HG03280 (cell line): ENCODE measurements around the gene MYBPHL.
"Not testable (repeated sequence)": the region's sequence is repeated elsewhere in the genome, so short reads cannot be mapped to it uniquely, and the experiment has no call there.

Experiments
- ATAC-seq: cut with Tn5 transposase; IDR thresholded peaks from one replicate; pipeline ENCODE4 v1.9.1; 2021; ENCODE audit warnings: mild to moderate bottlenecking, moderate library complexity; ENCODE audit not compliant: unreplicated experiment

The MYBPHL gene

DNA sequence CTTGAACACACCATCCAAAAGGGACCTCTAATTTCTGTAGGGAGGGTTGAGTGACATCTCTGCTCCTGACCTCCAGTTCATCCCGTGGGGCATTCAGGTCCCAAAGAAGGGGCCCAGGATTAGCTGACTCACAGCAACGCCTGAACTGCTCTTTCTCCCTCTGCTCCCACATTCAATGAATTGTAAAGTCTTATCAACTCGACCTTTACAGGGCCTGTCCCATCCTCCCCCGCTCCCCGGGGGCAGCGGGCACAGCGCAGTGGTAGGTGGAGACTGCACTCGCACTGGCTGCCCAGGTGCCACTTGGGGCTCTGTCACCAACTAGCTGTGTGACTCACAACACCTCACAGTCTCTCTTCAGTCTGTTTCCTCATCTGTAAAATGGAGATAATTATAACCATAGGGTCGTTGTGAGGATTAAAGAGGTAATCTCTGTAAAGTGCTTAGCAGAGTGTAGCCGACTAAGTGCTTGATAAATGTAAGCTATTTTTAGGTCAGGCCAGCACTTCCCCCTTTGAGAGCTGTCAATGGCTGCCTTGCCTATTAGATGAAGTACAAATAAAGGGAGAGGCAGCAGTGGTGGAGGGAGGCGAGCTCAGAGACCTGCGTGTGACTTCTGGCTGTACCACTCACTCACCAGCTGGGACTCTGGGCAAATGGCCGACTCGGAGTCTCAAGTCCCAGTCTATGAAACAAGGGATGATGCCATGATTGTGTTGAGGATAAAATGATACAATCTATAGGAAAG is 637 bp upstream of the MYBPHL start:
- no peak for ATAC-seq

- ATAC-seq, result not testable (repeated sequence)
These were observed 820 bp downstream of the MYBPHL start for GRCh38 chr1:109305991-109306390.

DNA sequence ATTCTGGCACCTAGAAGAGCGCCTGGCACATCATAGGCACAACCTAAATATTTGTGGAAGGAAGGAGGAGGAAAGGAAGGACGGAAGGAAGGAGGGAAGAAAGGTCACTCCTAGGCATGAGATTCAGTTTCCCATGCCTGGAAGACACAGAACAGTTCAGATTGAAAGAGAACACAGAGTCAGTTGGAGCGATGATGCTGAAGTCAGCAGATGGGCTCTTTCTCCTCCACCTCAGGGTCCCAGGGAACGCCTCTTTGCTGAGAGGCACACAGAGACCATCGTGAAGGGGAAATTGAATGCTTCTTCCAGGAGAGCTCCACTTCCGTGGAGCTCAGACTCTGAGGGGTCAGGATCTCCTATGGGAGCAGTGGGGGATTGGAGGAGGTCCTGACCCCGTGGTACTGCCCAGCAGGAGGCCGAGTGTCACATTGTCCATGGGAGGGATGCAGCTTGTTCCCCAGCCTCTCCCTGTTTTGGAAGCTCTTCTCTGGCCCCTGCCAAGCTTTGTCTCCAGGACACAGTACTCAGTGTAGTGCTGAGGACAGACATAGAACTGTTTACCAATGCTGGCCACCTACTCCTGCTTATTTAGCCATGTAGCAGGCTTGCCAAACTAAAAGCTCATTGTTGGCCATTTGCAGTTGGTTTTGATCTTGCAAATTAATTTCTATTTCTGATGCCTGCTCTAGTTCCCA is 2.4 kb downstream of the MYBPHL start:
- ATAC-seq, result no peak

GRCh38 chr1:109301874-109302273 is 4.9 kb downstream of the MYBPHL start:
- no peak for ATAC-seq

DNA sequence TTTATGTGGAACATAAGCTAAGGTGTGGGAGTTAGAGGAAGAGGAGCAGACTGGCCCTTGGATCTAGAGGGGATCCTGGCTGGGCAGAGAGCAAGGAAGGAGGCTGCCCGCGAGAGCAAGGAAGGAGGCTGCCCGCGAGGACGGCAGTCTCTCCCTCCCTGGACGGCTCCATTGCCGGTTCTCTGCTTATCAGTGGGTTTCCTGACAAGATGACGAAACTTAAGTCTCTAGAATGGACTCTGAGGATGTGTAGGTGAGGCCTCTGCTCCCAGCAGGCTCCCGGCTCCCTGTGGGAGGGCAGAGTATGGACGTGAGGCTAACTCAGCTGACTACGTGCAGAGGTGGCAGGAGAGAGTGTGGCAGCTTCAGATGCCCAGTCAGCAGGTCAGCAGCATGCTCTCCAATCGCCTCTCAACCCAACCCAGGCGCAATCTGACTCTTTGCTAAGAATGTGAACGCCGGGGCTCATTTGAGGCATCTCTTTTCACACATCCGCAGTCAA is 6.1 kb downstream of the MYBPHL start:
- ATAC-seq, result no peak

GRCh38 chr1:109299558-109300343 is 7.1 kb downstream of the MYBPHL start:
- ATAC-seq, result no peak

DNA sequence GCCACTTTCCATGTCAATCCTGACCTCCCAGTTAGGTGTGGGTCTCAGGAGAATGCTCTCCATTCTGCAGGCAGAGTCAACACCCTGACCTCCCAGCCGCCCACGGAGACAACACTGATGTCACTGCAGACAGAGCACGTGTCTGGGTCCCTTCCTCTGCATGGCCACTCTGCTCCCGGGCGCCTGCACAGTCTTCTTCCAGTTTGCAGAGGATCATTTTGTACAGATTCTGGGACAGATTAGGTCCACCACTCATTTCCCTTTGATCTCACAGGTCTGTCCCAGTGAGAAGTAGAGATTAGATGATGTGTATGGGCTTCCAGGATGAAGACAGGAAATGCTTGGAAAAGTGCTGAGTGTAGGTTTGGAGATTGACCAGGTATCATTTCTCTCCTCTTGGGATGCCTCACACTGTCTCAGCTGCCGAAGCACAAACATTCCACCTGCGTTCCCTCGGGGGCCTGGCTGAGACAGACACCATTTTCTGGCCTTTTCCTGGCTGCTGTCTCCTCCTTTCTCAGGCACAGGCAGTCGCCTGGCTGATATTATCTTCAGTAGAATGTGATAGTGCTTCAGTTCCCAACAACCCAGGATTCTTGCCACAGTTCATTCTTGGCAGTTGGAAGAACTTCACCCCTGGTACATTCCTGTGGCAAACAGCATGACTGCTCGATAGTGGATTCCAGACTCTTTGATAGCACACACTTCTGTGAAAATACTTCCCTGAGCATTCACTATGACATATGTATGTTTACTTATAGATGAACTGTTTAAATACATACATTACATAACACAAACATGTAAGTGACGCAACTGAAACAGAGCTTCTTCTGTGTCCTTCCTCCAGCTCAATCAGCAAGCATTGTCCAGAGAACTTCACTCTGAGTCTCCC is 7.9 kb downstream of the MYBPHL start:
- ATAC-seq, result no peak

GRCh38 chr1:109296782-109297181 is 10.0 kb downstream of the MYBPHL start:
- no peak for ATAC-seq

DNA sequence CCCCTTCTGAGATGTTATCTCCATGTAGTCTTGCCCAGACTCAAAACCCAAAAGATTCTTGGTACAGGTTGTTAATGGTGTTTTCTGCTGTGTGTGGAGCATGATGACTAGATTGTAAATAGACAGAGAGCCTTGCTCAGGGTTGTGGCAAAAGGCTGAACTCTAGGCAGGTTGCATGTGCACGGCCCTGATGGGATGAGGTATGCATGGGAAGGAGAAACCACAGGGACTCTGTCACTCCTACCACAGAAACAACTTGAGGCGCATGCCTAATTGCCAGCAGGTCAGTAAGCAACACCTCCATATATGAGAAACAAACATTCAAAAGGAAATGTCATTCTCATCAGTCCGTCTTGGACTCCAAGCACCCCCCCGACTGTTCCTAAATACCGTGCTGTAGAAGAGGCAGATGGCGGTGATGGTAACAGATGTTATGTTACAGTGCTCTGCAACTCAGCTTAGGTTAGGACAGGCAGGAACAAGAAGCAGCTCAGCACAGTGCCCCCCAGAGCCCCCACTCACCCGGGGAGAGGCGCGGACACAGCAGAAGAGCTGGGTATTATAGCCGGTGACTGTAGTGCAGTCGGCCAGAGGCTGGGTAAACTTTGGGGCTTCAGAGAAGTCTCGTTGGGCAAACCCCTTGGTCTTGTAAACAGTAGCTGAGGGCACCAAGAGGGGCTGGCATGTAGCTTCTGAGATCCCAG is 10.9 kb downstream of the MYBPHL start:
- no peak for ATAC-seq

DNA sequence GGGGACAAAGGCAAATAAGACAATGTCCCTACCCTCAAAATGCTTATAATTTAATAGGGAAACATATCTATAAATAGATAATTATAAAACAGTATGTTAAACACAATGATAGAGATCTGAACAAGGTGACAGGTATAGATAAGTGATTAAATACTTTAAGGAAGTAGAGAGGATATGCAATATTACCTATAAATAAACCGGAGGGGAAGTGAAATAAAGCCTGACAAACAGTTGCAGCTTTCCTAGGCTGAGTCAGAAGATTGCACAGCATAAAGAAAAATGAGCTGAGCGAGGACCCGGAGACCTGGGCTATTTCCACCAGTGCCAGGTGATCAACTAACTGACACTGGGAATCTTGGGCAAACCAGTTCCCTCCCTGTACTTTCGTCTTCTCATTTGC is 12.3 kb downstream of the MYBPHL start:
- no peak for ATAC-seq

GRCh38 chr1:109293026-109293425 is 13.8 kb downstream of the MYBPHL start:
- no peak for ATAC-seq

DNA sequence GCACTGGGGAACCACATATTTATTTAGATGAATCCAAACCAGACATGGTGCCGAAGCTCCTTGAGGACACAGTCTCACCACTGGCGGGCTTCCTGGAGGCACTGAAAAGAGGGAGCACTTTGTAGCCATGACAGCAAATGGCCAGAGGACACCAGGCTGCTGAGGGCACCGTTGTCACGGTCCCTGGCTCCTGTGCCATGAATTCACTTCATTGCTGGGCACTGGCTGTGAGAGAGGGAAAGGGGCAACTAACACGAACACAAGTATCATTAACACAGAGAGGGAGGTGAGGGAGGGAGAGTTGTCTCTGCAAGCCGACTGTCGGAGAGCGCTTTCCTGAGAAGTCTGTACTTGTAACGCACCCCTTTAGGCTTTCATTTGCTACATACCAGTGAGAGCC is 14.4 kb downstream of the MYBPHL start:
- no peak for ATAC-seq

- ATAC-seq, result no peak
These were observed 15.8 kb downstream of the MYBPHL start for GRCh38 chr1:109290998-109291397.

GRCh38 chr1:109290137-109290536 is 16.7 kb downstream of the MYBPHL start:
- no peak for ATAC-seq

GRCh38 chr1:109286762-109287161 is 20.0 kb downstream of the MYBPHL start:
- ATAC-seq, result not testable (repeated sequence)

DNA sequence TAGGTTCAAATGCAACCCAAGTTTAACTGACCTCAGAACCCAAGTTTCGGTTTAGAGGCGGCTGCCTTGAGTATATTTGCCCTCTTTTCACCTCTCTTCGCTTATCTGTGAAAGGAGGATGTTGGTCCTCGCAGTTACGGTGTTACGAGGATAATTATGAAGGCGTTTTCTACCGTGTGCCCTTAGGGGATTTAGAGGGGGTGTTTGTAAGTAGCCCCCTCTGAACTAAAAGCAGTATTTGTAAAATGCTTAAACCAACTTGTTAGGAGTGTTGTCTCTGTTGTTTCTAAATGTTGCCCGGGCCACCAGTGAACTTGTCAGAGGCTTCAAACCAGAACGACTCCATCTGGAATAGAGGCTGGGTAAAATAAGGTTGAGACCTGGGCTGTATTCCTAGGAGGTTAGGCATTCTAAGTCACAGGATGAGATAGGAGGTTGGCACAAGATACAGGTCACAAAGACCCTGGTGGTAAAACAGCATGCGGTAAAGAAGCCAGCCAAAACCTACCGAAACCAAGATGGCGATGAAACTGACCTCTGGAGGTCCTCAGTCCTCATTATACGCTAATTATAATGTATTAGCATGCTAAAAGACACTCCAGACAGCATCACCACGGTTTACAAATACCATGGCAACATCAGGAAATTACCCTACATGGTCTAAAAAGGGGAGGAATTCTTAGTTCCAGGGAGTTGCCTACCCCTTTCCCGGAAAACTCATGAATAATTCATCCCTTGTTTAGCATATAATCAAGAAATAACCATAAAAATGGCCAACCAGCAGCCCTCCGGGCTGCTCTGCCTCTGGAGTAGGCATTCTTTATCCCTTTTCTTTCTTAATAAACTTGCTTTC is 22.8 kb downstream of the MYBPHL start:
- no peak for ATAC-seq

- peak; percentile 94 for ATAC-seq
These were observed 23.7 kb downstream of the MYBPHL start, which contains the start of gene PSRC1 for GRCh38 chr1:109282952-109283747. Gene PSRC1, minus strand, starts transcription at chr1:109283145.

GRCh38 chr1:109282497-109282951 is 24.3 kb downstream of the MYBPHL start:
- no peak for ATAC-seq
